HepG2 (cell line): Measurements from ENCODE around the gene GNG7. TPM values are rescaled to one million over a fixed set of nuclear protein-coding genes. Genes with fewer than 3 reads are reported as not detected.

Source experiments
- ARNTL ChIP-seq: sonication (generic); formaldehyde crosslinking; IDR thresholded peaks from 2 replicates; pipeline ENCODE4 v1.4.0; 2020; ENCODE audit warnings: mild to moderate bottlenecking, missing genetic modification reagents
- BORCS8-MEF2B ChIP-seq: sonication (generic); formaldehyde crosslinking; IDR thresholded peaks from 2 replicates; pipeline ENCODE4 v1.8.0; 2022; ENCODE audit warnings: mild to moderate bottlenecking, missing genetic modification reagents
- DRAP1 ChIP-seq: IDR thresholded peaks from 2 replicates; pipeline ENCODE4 v1.6.1; 2016; ENCODE audit warnings: missing genetic modification reagents, missing compliant biosample characterization
- ERF ChIP-seq: IDR thresholded peaks from 2 replicates; pipeline ENCODE4 v1.6.1; 2018; ENCODE audit warnings: missing biosample characterization, missing genetic modification reagents
- HNF1A ChIP-seq, 2 experiments: sonication (generic) in 1 of 2; formaldehyde crosslinking in 1 of 2; IDR thresholded peaks; 2 replicates each; pipeline versions ENCODE4 v1.4.0 to v1.6.1; 2016 to 2020; ENCODE audit warnings: borderline replicate concordance in 1 of 2, low read depth in 1 of 2, mild to moderate bottlenecking in 1 of 2, missing genetic modification reagents in 1 of 2
- HOMEZ ChIP-seq: IDR thresholded peaks from 2 replicates; pipeline ENCODE4 v1.6.1; 2016; ENCODE audit warnings: low read depth
- IRF2 ChIP-seq: IDR thresholded peaks from 2 replicates; pipeline ENCODE4 v1.6.1; 2018; ENCODE audit warnings: missing genetic modification reagents, missing compliant biosample characterization
- MAX ChIP-seq: IDR thresholded peaks from 2 replicates; pipeline ENCODE4 v1.6.1; 2012; ENCODE audit warnings: inconsistent platforms
- PHF5A ChIP-seq: IDR thresholded peaks from one replicate; pipeline ENCODE4 v1.6.1; 2018; ENCODE audit warnings: low read depth, missing genetic modification reagents; ENCODE audit not compliant: unreplicated experiment
- SP2 ChIP-seq: sonication (generic); formaldehyde crosslinking; IDR thresholded peaks from 2 replicates; pipeline ENCODE4 v1.5.1; 2020; ENCODE audit warnings: mild to moderate bottlenecking, missing genetic modification reagents
- TFDP1 ChIP-seq: IDR thresholded peaks from 2 replicates; pipeline ENCODE4 v1.6.1; 2016; ENCODE audit warnings: missing compliant biosample characterization, missing genetic modification reagents, borderline replicate concordance
- ZNF101 ChIP-seq: sonication (generic); formaldehyde crosslinking; IDR thresholded peaks from 2 replicates; pipeline ENCODE4 v1.4.0; 2020; ENCODE audit warnings: mild to moderate bottlenecking, low read depth, missing genetic modification reagents, borderline replicate concordance
- ZNF276 ChIP-seq: sonication (generic); formaldehyde crosslinking; IDR thresholded peaks from 2 replicates; pipeline ENCODE4 v1.4.0; 2020; ENCODE audit warnings: mild to moderate bottlenecking, low read depth, missing genetic modification reagents
- ZNF672 ChIP-seq: sonication (generic); formaldehyde crosslinking; IDR thresholded peaks from 2 replicates; pipeline ENCODE4 v1.8.1; 2022; ENCODE audit warnings: missing genetic modification reagents
- ZNF780A ChIP-seq: sonication (generic); formaldehyde crosslinking; IDR thresholded peaks from 2 replicates; pipeline ENCODE4 v1.8.0; 2022; ENCODE audit warnings: mild to moderate bottlenecking, missing genetic modification reagents, moderate library complexity
- ZNF790 ChIP-seq: sonication (generic); formaldehyde crosslinking; IDR thresholded peaks from 2 replicates; pipeline ENCODE4 v1.8.0; 2022; ENCODE audit warnings: missing genetic modification reagents, mild to moderate bottlenecking, borderline replicate concordance
- ZUFSP ChIP-seq: sonication (generic); formaldehyde crosslinking; IDR thresholded peaks from 2 replicates; pipeline ENCODE4 v1.9.0; 2021; ENCODE audit warnings: missing genetic modification reagents, mild to moderate bottlenecking, borderline replicate concordance
- polyA plus RNA-seq, 8 experiments: library from polyadenylated mRNA; depleted of rRNA in 3 of 8; stranded (reverse) in 7 of 8; unstranded in 1 of 8; fragments of >200 nt; fragmentation: Illumina TruSeq in 4 of 8; extraction: Trizol in 4 of 8; gene quantifications; 2 replicates each; pipeline versions ENCODE4 v1.2.1 to v1.2.3, GENCODE V29; 2011 to 2016; ENCODE audit warnings: low read depth in 4 of 8, missing spikeins in 1 of 8, mixed read lengths in 1 of 8; ENCODE audit not compliant: insufficient read depth in 1 of 8
- total RNA-seq, 5 experiments: library from RNA; depleted of rRNA; stranded (reverse); fragments of >200 nt; fragmentation: Illumina TruSeq; extraction: Trizol; gene quantifications; 2 replicates each; pipeline ENCODE4 v1.2.3, GENCODE V29; 2016; ENCODE audit warnings: low read depth in 1 of 5

The GNG7 gene
- total and polyA plus RNA-seq, 2 of the 13 experiments (the other 11 are each of a cell fraction or from before 2014, with no cell fraction given) = 1.4 to 3.3 TPM

GRCh38 chr19:2575734-2576481 is 126.6 kb downstream of the GNG7 start (continued):
- TF ChIP-seq ZUFSP (no peak), HOMEZ (CRISPR knock-in tag) (peak; percentile 64; the same call in 1 of the 2 replicates), ARNTL (peak; percentile 97), ZNF101 (CRISPR knock-in tag) (no peak), HNF1A (IDR thresholded peaks at IDR 0.05; ENCODE audit: low read depth) (no peak), HNF1A (CRISPR knock-in tag; IDR thresholded peaks at IDR 0.05; ENCODE audit: borderline replicate concordance) (peak; percentile 65), PHF5A (CRISPR knock-in tag) (no peak), MAX (peak; percentile 97), ZNF790 (CRISPR knock-in tag) (no peak), SP2 (CRISPR knock-in tag) (peak; percentile 51), ERF (CRISPR knock-in tag) (0 out of 2 replicates have a peak, but pooled peaks have one; percentile 61), TFDP1 (CRISPR knock-in tag) (peak; percentile 90), IRF2 (CRISPR knock-in tag) (peak; percentile 79), ZNF672 (CRISPR knock-in tag) (no peak), BORCS8-MEF2B (no peak), ZNF780A (CRISPR knock-in tag) (no peak), DRAP1 (peak; percentile 22; the same call in 1 of the 2 replicates), ZNF276 (CRISPR knock-in tag) (peak; percentile 94)
